Measurements from ENCODE around the gene ATG16L2. TPM values are rescaled to one million over a fixed set of nuclear protein-coding genes. Genes with fewer than 3 reads are reported as not detected.

Gene ATG16L2
- total and polyA plus RNA-seq, 4 experiments from 2014 or later, result 13.2 to 202 (median 109) TPM

- Mint-ChIP-seq H3K36me3 (peaks cover 18 to 26% of the 10 kb centered on the region in 2 donors), H3K4me3 (no peak overlapping the region), H3K4me1 (peaks cover 14 to 23% (median 19%) of the 10 kb centered on the region in 4 donors), H3K27me3 (no peaks in the 10 kb centered on the region), H3K27ac (peak overlapping the region in 3 of 7 donors; percentile 6 to 22 (median 13)), H3K9me3 (no peaks in the 10 kb centered on the region)
- POLR2A ChIA-PET (ENCODE audit: partially characterized antibody), result no interaction called here
- H3K4me3 ChIP-seq (ENCODE audit: low read length in 2 of 2), result no peak overlapping the region
- DNase-seq, result no peak
- peaks cover 3% of the 10 kb centered on the region for H3K36me3 ChIP-seq (ENCODE audit: insufficient read depth, low read length)
- peaks cover 12% of the 10 kb centered on the region for H3K4me1 ChIP-seq (ENCODE audit: insufficient read depth, low read length)
- no peaks in the 10 kb centered on the region for H3K27me3 ChIP-seq (ENCODE audit: insufficient read depth, low read length)
- CTCF ChIA-PET (ENCODE audit: partially characterized antibody), result no interaction called here
- no peak overlapping the region for H3K27ac ChIP-seq (ENCODE audit: low read depth, low read length)
- no peaks in the 10 kb centered on the region for H3K9me3 ChIP-seq (ENCODE audit: control insufficient read depth in 1 of 2, low read length in 2 of 2)
- intact Hi-C loops (cut with micrococcal nuclease), result no loop called here
These were observed 56.9 kb downstream of the ATG16L2 start for GRCh38 chr11:72871119-72871518.

DNA sequence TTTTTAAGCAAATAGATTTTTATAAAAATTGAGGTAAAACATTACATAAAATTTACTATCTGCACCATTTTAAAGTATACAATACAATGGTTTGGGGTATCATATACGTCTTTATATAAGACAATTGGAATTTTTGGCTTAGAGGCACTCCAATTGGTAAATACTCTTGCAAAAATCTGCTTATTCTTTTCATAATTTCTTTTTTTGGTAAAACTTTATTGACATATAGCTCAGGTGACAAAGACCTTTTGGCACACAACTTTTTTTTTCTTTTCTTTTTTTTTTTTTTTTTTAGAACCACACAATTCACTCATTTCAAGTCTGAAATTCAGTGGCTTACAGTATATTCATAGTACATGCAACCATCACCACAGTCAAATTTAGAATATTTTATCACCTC is 57.8 kb downstream of the ATG16L2 start:
- H3K27me3 ChIP-seq (ENCODE audit: insufficient read depth, low read length), result no peaks in the 10 kb centered on the region
- H3K27ac ChIP-seq (ENCODE audit: low read depth, low read length), result no peak overlapping the region
- CTCF ChIA-PET (ENCODE audit: partially characterized antibody), result no interaction called here
- H3K4me1 ChIP-seq (ENCODE audit: insufficient read depth, low read length), result peaks cover 12% of the 10 kb centered on the region
- no peak overlapping the region for H3K27ac Mint-ChIP-seq
- H3K4me3 ChIP-seq (ENCODE audit: low read length in 2 of 2), result no peak overlapping the region
- peaks cover 3% of the 10 kb centered on the region for H3K36me3 ChIP-seq (ENCODE audit: insufficient read depth, low read length)
- H3K27me3 Mint-ChIP-seq, result no peaks in the 10 kb centered on the region
- no peak for DNase-seq
- intact Hi-C loops (cut with micrococcal nuclease), result no loop called here
- H3K4me3 Mint-ChIP-seq, result no peak overlapping the region
- peaks cover 14 to 23% (median 17%) of the 10 kb centered on the region in 4 donors for H3K4me1 Mint-ChIP-seq
- H3K9me3 ChIP-seq (ENCODE audit: control insufficient read depth in 1 of 2, low read length in 2 of 2), result no peaks in the 10 kb centered on the region
- peaks cover 17 to 23% of the 10 kb centered on the region in 2 donors for H3K36me3 Mint-ChIP-seq
- H3K9me3 Mint-ChIP-seq, result no peaks in the 10 kb centered on the region
- POLR2A ChIA-PET (ENCODE audit: partially characterized antibody), result no interaction called here

GRCh38 chr11:72875736-72876135 is 61.5 kb downstream of the ATG16L2 start:
- Mint-ChIP-seq H3K27me3 (no peaks in the 10 kb centered on the region), H3K4me3 (no peak overlapping the region), H3K9me3 (peaks cover 0 to 8% (median 0%) of the 10 kb centered on the region in 8 donors), H3K4me1 (peaks cover 3 to 8% (median 4%) of the 10 kb centered on the region in 4 donors), H3K27ac (peak overlapping the region in 1 of 7 donors; percentile 7), H3K36me3 (peaks cover 19 to 29% of the 10 kb centered on the region in 2 donors)
- DNase-seq, result no peak
- Histone ChIP-seq H3K9me3 (ENCODE audit: control insufficient read depth in 1 of 2, low read length in 2 of 2) (no peaks in the 10 kb centered on the region), H3K4me1 (ENCODE audit: insufficient read depth, low read length) (no peaks in the 10 kb centered on the region), H3K27me3 (ENCODE audit: insufficient read depth, low read length) (no peaks in the 10 kb centered on the region), H3K36me3 (ENCODE audit: insufficient read depth, low read length) (no peaks in the 10 kb centered on the region), H3K4me3 (ENCODE audit: low read length in 2 of 2) (no peak overlapping the region), H3K27ac (ENCODE audit: low read depth, low read length) (no peak overlapping the region)
- intact Hi-C loops (cut with micrococcal nuclease), result no loop called here
- CTCF ChIA-PET (ENCODE audit: partially characterized antibody), result no interaction called here
- POLR2A ChIA-PET (ENCODE audit: partially characterized antibody), result no interaction called here

- H3K9me3 Mint-ChIP-seq, result peaks cover 0 to 8% (median 0%) of the 10 kb centered on the region in 8 donors
- CTCF ChIA-PET (ENCODE audit: partially characterized antibody), result no interaction called here
- no peaks in the 10 kb centered on the region for H3K36me3 ChIP-seq (ENCODE audit: insufficient read depth, low read length)
These were observed 61.9 kb downstream of the ATG16L2 start for GRCh38 chr11:72876147-72876546.

More at GRCh38 chr11:72876147-72876546, 61.9 kb downstream of the ATG16L2 start:
- Histone ChIP-seq H3K27ac (ENCODE audit: low read depth, low read length) (no peak overlapping the region), H3K4me3 (ENCODE audit: low read length in 2 of 2) (no peak overlapping the region), H3K4me1 (ENCODE audit: insufficient read depth, low read length) (no peaks in the 10 kb centered on the region), H3K27me3 (ENCODE audit: insufficient read depth, low read length) (no peaks in the 10 kb centered on the region), H3K9me3 (ENCODE audit: control insufficient read depth in 1 of 2, low read length in 2 of 2) (no peaks in the 10 kb centered on the region)
- H3K4me1 Mint-ChIP-seq, result peaks cover 0 to 4% (median 1%) of the 10 kb centered on the region in 4 donors
- POLR2A ChIA-PET (ENCODE audit: partially characterized antibody), result no interaction called here
- H3K4me3 Mint-ChIP-seq, result no peak overlapping the region
- H3K27ac Mint-ChIP-seq, result no peak overlapping the region
- no peak for DNase-seq
- H3K27me3 Mint-ChIP-seq, result no peaks in the 10 kb centered on the region
- intact Hi-C loops (cut with micrococcal nuclease), result no loop called here
- peaks cover 23 to 33% of the 10 kb centered on the region in 2 donors for H3K36me3 Mint-ChIP-seq

Small RNA genes lying within 50 kb of the gene (microRNA-seq; reads per million reads assigned to microRNA genes)
- not detected for gene MIR4692 (ENCODE audit: borderline microRNAs expressed, borderline number of aligned reads, borderline replicate concordance)

Other genes with a start within 250 kb of the ATG16L2 start
- 1 to 10 TPM in 1 of 2 experiments, under 1 TPM in 1; 0.75 to 1.7 TPM for gene PDE2A, start 140.0 kb upstream of the ATG16L2 start, total RNA-seq
- 1 to 10 TPM in 1 of 2 donors, under 1 TPM in 1; 0.11 to 1.2 TPM for gene PDE2A, start 140.0 kb upstream of the ATG16L2 start, polyA plus RNA-seq
- gene ARAP1, start 62.0 kb upstream of the ATG16L2 start, total RNA-seq, result 100 to 1,000 TPM; 144 to 157 TPM
- gene ARAP1, start 62.0 kb upstream of the ATG16L2 start, polyA plus RNA-seq, result 10 to 100 TPM in 1 of 2 donors, 1 to 10 TPM in 1; 9.5 to 36.8 TPM
- gene STARD10, start 20.4 kb upstream of the ATG16L2 start, total RNA-seq, result 10 to 100 TPM; 23.0 to 23.5 TPM
- 10 to 100 TPM; 24.9 to 27.0 TPM for gene STARD10, start 20.4 kb upstream of the ATG16L2 start, polyA plus RNA-seq

All from CD4-positive, alpha-beta memory T cell (primary cell).